Activated gamma-delta T cell treated with anti-CD3 and anti-CD28 coated beads, Interleukin-2, amount 50 U/mL, for 16 hours (primary cell): ENCODE measurements around the gene LCN10.
"Not testable (repeated sequence)": the region's sequence is repeated elsewhere in the genome, so short reads cannot be mapped to it uniquely, and the experiment has no call there.

ENCODE experiments used
- DNase-seq: peaks from one replicate; pipeline ENCODE4 v3.0.0-alpha.2; 2020; ENCODE audit warnings: low read depth

LCN10 gene

DNA sequence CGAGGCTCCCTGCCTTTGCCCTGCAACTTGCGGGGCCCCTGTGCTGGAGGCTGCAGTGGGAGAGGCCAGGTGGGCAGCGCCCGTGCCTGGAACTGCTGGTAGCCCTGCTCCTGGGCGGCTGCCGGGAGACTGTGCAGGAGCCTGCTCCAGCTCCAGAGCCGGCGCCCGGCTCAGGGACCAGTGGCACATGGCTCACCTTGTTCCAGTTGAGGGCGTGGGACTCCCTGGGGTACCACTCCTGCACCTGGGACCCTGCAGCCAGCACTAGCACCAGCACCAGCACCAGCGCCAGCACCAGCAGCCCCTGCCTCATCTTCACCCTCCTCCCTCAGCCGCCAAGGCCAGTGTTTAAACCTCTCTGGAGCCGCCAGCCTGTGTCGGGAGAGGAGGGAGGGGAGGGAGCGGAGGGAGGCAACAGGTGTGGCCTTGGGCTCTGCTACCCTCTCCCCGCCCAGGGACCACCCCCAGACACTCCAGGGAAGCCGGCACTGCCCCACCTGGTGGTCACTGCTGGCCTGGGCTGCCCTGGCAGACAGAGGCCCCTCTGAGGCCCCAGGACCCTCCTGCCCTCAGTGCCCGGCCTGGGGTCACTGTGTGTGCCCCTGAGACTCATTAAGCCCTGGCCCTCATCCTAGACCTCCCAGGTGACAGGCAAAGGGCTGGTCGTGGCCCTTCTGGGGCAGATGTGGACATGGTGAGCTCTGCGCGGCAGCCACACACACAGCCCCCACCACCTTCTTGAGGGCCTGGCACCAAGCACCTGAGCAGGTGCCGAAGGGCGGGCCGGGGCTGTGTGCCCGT is at the start of gene LCN10:
LCN10 (minus strand) TSS at position 350 of the 801 bp plus-strand sequence; CDS start at position 313, 37 bp downstream.
- DNase-seq, result no peak

- DNase-seq, result peak; percentile 54
Measured at GRCh38 chr9:136791516-136792276, 49.0 kb upstream of the LCN10 start.

GRCh38 chr9:136790640-136791515 is 48.1 kb upstream of the LCN10 start, which contains the start of gene TMEM141:
Gene TMEM141 (plus strand): TSS chr9:136791344. CDS start chr9:136791371, 27 bp downstream.
- peak; percentile 99 for DNase-seq

GRCh38 chr9:136789523-136789937 is 46.8 kb upstream of the LCN10 start:
- DNase-seq, result no peak

DNA sequence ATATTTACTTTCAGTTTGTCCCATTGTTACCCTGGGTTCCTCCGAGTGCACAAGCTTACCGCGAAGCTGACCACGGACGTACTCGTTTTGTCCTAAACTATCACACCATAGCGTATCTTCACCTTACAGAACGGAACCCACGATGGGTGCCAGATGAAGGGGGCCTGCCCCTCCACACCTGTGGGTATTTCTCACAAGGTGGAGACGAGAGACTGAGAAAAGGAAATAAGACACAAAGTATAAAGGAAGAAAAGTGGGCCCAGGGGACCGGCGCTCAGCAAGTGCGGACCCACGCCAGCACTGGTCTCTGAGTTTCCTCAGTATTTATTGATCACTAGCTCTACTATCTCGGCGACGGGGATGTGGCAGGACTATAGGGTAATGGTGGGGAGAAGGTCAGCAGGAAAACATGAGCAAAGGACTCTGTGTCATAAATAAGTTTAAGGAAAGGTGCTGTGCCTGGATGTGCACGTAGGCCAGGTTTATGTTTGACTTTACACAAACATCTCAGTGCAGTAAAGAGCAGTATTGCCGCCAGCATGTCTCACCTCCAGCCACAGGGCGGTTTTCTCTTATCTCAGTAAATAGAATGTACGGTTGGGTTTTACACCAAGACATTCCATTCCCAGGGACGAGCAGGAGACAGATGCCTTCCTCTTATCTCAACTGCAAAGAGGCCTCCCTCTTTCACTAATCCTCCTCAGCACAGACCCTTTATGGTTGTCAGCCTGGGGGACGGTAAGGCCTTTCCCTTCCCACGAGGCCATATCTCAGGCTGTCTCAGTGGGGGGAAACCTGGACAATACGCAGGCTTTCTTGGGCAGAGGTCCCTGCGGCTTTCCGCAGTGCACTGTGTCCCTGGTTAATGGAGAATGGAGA is 46.1 kb upstream of the LCN10 start:
- not testable (repeated sequence) for DNase-seq

GRCh38 chr9:136787690-136788400 is 45.1 kb upstream of the LCN10 start:
- DNase-seq, result peak; percentile 66

- not testable (repeated sequence) for DNase-seq
Measured at GRCh38 chr9:136786983-136787382, 44.2 kb upstream of the LCN10 start.

GRCh38 chr9:136786451-136786850 is 43.7 kb upstream of the LCN10 start:
- DNase-seq, result no peak

GRCh38 chr9:136785565-136786355 is 43.0 kb upstream of the LCN10 start:
- not testable (repeated sequence) for DNase-seq

DNA sequence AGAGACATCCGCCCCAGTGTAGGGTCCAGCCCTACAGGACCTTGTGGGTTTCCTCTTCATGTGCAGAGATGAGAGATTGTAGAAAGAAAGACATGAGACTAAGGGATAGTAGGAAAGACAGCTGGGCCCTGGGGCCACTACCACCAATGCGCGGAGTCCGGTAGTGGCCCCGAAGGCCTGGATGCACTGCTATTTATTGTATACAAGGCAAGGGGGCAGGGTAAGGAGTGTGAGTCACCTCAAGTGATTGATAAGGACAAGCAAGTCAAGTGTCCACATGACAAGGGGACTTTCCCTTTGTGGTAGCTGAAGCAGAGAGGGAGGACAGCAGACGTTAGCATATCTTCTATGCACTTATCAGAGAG is 42.2 kb upstream of the LCN10 start:
- DNase-seq, result no peak

DNA sequence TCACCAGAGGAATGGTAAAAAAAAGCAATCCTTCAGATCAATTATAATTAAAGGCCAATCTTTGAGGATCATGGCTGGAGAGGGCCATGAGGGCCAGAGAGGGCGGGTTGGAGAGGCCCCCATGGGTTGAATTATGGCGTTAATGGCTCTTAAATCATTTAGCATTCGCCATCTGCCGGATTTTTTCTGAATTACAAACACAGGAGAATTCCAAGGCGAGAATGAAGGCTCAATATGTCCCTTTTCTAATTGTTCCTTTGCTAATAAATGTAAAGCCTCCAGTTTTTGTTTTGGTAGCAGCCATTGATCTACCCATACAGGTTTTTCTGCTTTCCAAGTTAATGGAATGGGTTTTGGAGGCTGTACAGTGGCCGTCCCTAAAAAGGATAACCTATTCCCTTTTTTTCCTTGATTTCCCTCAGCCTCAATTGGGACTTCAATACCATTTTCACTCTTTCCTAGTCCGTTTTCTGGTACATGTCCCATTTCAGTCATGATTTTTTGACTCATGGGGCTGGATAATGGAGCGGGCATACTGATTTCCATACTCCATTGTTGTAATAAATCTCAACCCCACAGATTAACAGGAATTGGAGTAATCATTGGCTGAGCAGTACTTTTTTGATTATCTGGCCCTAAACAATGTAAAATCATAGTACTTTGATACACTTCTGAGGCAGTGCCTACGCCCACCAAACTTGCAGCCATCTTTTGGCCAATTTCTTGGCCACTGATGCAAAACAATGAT is 41.7 kb upstream of the LCN10 start:
- no peak for DNase-seq

GRCh38 chr9:136782452-136782851 is 39.7 kb upstream of the LCN10 start:
- DNase-seq, result no peak

GRCh38 chr9:136779808-136780207 is 37.1 kb upstream of the LCN10 start:
- DNase-seq, result no peak

GRCh38 chr9:136777359-136777758 is 34.6 kb upstream of the LCN10 start:
- no peak for DNase-seq

DNA sequence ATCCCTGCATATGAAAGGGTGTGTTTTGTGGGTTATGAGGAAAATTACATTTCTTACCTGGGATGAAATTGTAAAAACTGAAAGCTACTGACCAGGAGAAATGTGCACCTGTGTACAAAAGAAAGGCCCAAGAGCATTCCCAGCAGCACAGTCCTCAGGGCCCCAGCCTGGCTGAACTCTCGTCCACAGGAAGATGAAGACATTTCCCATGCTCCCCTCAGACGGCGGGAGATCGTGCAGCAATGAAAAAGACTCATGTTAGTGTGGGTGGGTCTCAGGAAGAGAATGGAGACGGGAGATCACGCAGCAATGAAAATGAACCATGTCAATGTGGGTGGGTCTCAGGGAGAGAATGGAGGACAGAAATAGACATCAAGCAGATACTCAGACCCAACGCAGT is 34.2 kb upstream of the LCN10 start:
- DNase-seq, result no peak

GRCh38 chr9:136775191-136775590 is 32.5 kb upstream of the LCN10 start:
- no peak for DNase-seq

DNA sequence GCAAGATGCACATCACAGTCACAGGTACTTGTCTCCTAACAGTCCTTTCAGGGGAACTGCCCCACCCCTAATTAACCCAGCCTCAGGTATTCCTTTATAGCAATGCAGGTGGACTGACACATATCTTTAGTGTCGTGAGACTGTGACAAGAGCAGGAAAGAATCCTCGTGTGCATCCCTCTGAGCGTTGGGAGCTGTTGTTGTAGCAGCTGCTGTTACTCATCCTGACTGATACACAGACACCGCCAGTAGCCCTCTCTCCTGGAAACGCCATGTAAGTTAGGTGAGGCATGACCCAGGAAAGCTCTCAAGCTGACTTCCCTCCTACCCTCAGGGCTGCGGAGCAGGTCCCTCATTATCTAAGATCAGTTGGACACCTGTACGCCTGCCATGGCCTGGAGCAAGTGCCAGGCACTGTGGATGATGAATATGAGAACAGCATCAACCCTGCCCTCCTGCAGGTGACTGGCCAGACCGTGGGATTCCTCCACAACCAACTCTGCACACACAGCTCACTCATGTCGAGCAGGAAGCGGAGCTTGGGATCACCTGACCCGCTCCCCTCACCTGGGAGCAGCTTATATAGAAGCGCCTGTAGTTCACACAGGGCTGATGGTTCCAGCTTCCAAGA is 31.8 kb upstream of the LCN10 start:
- DNase-seq, result no peak

DNA sequence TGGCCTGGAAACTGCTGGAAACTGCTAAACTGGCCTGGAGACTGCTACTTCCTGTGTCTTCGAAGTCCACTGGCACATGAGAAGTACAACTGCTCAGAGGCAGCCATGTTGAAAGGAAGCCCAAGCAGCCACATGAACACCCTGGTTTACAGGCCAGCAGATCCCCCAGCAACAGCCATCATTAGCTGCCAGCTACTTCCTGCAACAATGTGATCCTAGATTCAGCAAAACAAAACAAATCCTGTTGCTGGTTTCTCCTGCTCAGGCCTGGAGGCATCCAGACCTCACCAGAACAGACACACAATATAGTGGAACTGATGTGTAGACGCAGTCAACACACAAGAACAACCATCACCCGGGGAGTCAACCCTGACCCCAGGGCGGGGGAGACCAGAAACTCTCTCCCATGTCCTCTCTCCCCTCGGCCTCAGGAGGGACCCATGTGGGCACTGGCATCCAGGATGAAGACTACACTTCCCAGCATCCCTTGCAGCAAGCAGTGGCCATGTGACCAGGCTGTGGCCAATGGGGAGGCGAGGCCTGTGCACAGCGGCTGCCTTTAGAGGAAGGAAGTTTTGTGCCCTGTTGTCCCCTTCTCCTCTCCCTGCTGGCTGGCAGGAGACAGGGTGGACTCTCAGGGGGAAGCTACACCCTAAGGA is 30.8 kb upstream of the LCN10 start:
- DNase-seq, result no peak
